ENCODE data around the gene JSRP1.

Gene JSRP1

GRCh38 chr19:2266183-2266993, 10.2 kb upstream of the JSRP1 start:
- DNase-seq: peak; percentile 59
- no peak for ATAC-seq

DNA sequence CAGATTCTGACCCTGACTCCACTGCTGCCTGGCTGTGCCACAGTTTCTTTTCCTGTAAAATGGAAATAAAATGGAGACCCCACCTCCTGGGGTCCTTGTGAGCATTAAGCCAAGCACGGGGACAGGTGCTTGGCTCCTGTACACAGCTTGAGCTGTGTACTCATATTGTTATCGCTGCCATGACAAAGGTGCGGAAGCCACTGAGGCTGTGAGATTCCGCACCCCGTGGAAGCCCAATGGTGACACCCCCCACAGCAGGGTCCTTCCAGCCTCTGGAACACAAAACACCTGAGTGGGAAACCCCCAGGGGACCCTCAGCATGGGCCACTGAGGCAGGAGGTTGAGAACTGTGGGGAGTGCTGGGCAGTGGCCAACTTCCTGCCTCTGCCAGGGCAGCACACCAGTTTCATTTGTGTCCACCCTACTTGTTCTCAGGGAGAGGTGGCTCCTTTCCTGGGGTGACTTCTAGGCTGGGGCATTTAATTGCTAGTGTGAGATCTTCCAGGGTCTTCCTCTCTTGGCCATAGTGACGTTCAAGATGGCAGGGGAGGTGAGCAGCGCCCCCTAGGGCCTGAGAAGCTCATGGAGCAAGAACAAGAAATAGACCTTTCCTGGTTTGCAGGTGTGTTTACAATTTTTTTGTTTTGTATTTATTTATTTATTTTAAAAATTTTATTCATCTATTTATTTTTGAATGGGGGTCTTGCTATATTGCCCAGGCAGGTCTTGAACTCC, 5.4 kb upstream of the JSRP1 start:
- ATAC-seq: no peak

GRCh38 chr19:2260341-2260805, 4.2 kb upstream of the JSRP1 start:
- DNase-seq: no peak
- ATAC-seq: no peak

More for the DNA sequence above, 5.4 kb upstream of the JSRP1 start:
- peak; percentile 77 for DNase-seq

DNA sequence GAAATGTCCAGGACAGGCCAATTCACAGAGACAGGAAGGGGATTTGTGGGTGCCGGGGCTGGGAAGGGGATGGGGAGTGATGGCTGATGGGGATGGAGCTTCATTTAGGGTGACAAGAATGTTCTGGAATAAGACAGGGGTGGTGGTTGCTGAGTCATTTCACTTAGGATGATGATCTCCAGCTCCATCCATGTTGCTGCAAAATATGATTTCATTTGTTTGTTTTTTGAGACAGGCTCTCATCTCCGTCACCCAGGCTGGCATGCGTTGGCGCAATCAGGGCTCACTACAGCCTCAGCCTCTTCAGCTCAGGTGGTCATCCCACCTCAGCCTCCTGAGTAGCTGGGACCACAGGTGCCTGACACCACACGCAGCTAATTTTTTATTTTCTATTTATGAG, 3.1 kb upstream of the JSRP1 start:
- ATAC-seq (no peak), DNase-seq (no peak)

- DNase-seq: no peak
- no peak for ATAC-seq
These were observed 938 bp downstream of the JSRP1 start for GRCh38 chr19:2255112-2255845.

DNA sequence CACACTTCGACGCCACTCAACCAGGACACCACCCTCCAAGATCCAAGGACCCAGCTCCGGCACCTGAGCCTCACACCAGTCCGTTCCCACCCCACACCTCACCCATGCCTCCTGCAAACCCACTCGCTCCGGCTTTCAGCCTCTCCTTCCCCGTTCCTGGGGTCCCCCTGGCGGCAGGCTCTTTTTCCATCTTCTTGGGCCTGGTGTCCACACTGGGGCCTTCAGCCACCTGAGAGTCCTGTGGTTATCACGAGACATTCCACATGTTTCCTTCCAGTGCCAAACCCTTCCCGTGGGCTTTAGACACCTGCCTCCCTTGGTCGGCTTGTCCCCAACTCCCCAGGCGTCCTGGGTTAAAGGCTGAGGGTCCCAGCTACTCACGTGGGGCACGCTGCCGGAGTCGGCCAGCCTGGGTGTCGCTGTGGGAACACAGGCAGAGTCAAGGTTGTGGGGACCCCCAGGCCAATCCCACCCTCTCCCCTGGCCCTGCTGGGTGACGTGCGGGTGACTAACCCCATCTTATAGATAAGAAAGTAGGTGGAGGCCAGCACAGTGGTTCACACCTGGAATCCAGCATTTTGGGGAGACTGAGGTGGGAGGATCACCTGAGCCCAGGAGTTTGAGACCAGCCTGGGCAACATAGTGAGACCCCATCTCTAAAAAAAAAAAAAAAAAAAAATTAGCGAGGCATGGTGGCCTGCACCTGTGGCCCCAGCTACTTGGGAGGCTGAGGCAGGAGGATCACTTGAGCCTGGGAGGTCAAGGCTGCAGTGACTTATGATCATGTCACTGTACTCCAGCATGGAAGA, 1.9 kb downstream of the JSRP1 start:
- DNase-seq (no peak), ATAC-seq (no peak)

GRCh38 chr19:2253106-2254063, 2.8 kb downstream of the JSRP1 start:
- ATAC-seq (peak; percentile 5), DNase-seq (peak; percentile 71)

DNA sequence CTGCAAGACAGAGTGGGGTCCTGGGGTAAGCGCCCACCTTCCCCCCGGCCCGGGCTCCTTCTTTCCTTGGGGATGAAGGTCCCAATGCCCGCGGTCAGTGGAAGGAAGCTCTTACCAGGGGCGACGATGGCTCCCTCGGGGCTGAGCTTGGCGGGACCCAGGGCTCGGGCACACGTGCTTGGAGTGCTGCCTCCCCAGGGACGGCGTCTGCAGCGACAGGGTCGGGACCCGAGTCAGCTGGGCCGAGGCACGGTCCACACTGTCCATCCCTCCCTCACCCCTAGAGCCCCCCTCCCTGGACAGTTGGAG, 3.5 kb downstream of the JSRP1 start:
- no peak for ATAC-seq
- no peak for DNase-seq

DNA sequence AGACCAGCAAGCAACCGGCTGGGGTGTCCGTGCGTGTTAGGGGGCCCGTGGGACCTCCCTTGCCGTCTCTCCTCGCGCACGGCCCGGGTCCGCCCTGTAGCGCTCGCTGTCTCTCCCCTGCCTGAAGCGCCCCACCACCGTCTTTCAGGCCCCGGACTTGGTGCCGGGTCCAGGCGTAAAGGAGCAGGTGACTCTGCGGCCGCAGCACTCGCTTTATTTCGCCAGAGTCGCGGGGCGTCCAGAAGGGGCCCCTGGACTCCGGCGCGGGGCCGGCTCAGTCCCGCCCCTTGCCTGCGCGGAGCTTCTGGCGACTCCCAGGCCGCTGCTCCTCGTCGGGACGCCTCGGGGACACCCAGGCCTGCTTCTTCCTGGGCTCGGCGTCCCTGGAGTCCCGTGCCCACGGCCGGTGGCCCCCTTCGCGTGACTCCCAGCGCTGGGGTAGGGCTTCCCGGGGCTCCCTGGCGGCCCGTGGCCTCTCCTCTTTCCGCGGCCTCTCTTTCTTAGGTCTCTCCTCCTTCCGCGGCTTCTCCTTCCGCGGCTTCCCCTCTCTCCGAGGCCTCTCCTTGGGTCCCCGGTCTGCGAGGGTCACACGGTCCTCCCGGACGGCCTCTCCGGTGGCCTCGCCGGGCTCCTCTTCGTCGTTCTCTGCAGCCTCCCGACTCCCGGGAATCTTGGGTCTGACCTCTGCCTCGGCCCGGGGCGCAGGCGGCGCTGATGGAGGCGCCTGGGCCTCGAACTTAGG, 4.0 kb downstream of the JSRP1 start:
- no peak for ATAC-seq

DNA sequence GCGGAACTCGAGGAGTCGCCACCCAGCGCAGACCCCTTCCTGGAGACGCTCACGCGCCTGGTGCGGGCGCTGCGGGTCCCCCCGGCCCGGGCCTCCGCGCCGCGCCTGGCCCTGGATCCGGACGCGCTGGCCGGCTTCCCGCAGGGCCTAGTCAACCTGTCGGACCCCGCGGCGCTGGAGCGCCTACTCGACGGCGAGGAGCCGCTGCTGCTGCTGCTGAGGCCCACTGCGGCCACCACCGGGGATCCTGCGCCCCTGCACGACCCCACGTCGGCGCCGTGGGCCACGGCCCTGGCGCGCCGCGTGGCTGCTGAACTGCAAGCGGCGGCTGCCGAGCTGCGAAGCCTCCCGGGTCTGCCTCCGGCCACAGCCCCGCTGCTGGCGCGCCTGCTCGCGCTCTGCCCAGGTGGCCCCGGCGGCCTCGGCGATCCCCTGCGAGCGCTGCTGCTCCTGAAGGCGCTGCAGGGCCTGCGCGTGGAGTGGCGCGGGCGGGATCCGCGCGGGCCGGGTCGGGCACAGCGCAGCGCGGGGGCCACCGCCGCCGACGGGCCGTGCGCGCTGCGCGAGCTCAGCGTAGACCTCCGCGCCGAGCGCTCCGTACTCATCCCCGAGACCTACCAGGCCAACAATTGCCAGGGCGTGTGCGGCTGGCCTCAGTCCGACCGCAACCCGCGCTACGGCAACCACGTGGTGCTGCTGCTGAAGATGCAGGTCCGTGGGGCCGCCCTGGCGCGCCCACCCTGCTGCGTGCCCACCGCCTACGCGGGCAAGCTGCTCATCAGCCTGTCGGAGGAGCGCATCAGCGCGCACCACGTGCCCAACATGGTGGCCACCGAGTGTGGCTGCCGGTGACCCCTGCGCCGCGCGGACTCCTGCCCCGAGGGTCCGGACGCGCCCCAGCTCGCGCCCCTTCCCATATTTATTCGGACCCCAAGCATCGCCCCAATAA, 4.8 kb downstream of the JSRP1 start:
- peak; percentile 6 for ATAC-seq
- peak; percentile 46 for DNase-seq

More for the DNA sequence above, 4.0 kb downstream of the JSRP1 start:
- DNase-seq: peak; percentile 37

GRCh38 chr19:2250766-2251105, 5.5 kb downstream of the JSRP1 start:
- DNase-seq: no peak
- ATAC-seq: no peak

- ATAC-seq: peak; percentile 25
- DNase-seq: peak; percentile 45
These were observed 6.1 kb downstream of the JSRP1 start for GRCh38 chr19:2249880-2250765.

DNA sequence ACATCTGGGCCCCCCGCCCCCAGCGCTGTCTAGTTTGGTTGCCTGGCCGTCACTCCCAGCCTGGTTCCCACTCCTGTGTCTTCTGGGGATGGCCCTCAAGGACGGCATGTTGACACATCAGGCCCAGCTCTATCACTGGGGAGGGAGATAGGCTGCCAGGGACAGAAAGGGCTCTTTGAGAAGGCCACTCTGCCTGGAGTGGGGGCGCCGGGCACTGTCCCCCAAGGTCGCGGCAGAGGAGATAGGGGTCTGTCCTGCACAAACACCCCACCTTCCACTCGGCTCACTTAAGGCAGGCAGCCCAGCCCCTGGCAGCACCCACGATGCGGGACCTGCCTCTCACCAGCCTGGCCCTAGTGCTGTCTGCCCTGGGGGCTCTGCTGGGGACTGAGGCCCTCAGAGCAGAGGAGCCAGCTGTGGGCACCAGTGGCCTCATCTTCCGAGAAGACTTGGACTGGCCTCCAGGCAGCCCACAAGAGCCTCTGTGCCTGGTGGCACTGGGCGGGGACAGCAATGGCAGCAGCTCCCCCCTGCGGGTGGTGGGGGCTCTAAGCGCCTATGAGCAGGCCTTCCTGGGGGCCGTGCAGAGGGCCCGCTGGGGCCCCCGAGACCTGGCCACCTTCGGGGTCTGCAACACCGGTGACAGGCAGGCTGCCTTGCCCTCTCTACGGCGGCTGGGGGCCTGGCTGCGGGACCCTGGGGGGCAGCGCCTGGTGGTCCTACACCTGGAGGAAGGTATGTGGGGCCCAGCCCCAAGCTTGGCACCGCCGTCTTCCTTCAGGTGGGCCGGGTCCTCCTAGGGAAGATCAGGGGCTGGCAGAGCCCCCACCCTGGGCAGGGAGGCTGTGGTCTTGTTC, 7.0 kb downstream of the JSRP1 start, which contains the start of gene AMH:
AMH (plus strand) TSS at position 314 of the 857 bp plus-strand sequence; CDS start at position 324, 10 bp downstream.
- DNase-seq (no peak), ATAC-seq (no peak)

DNA sequence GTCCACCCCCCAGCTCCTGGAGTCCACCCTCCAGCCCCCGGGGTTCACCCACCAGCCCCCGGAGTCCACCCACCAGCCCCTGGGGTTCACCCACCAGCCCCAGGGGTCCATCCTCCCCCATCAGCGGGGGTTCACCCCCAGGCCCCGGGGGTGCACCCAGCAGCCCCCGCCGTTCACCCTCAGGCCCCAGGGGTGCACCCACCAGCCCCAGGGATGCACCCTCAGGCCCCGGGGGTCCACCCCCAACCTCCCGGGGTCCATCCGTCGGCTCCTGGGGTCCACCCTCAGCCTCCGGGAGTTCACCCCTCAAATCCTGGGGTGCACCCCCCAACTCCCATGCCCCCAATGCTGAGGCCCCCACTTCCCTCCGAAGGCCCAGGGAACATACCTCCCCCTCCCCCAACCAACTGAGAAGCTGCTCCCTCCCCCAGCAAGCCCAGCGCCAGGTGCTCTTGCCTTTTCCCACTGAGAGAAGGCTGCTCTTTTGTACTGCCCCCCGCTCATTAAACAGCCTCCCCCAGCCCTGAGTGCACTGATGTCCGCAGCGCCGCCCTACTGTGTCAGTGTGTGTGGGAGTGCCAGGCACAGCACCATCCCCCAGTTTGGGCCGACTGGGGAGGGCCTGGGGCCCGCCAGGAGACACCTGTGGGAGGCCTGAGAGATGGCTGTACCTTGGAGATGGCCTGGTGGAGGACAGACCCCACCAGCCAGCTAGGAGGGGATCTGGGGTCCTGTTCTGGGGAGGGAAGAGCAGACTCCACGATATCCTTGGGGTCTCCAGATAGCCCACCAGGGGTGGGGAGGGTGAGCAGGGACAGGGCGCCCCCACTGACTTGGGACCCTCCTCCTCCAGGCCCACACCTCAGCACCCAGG, 7.8 kb downstream of the JSRP1 start:
- no peak for ATAC-seq

DNA sequence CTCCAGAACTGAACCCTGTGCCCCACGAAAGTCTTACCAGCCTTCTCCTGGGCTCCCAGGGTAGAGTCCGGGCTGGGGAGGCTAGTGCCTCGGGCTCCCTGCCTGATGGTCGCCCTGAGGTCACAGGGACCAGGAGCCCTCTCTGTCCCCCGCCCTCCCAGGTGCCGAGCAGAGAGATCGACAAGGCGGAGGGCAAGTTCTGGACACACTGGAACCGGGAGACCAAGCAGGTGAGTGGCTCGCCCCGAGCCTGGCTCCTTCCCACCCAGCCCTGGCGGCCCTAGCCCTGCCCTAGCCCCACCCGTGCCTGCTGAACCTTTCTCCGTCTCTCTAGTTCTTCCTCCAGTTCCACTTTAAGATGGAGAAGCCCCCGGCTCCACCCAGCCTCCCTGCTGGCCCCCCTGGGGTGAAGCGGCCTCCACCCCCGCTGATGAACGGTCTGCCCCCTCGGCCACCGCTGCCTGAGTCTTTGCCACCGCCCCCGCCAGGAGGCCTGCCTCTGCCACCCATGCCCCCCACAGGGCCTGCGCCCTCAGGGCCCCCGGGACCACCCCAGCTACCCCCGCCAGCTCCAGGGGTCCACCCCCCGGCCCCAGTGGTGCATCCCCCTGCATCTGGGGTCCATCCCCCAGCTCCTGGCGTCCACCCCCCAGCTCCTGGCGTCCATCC, 8.7 kb downstream of the JSRP1 start:
- no peak for DNase-seq
- no peak for ATAC-seq

More for the DNA sequence above, 7.8 kb downstream of the JSRP1 start:
- no peak for DNase-seq
